Stimulated activated CD8-positive, alpha-beta memory T cell treated with anti-CD3 and anti-CD28 coated beads, Interleukin-7, amount 100 ng/mL, for 4 hours (primary cell): ENCODE data around the gene HIVEP1.

ENCODE experiments used
- DNase-seq, 2 donors: peaks; one replicate each; pipeline ENCODE4 v3.0.0-alpha.2; 2020; ENCODE audit warnings: low read depth in 2 of 2

The HIVEP1 gene

DNA sequence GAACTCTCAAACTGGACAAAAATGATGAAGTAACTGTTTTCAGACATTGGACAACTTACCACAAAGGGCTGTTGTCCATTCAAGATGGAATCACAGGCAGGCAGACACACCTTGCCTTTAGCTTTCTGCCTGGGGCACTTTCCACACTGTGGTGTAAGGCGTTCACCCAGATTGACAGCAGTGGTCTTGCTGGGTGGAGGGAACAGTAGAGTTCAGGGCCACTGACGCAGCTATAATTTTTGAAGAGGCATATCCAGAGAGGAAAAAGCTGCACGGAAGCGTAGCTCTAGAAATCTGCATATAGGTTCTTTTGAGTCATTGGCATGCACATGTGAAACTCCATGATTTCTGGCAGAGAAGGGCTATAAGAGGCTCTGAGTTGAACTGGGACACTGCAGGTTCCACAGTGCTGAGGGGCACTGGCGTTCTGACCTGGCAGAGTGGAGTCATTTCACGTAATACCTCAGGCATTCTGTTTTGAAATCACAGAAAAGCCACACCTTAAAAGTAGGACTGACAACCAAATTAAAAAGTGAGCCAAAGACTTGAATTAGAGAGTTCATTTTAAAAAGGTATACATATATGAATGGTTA lies 173.1 kb downstream of the HIVEP1 start:
- no peak for DNase-seq

DNA sequence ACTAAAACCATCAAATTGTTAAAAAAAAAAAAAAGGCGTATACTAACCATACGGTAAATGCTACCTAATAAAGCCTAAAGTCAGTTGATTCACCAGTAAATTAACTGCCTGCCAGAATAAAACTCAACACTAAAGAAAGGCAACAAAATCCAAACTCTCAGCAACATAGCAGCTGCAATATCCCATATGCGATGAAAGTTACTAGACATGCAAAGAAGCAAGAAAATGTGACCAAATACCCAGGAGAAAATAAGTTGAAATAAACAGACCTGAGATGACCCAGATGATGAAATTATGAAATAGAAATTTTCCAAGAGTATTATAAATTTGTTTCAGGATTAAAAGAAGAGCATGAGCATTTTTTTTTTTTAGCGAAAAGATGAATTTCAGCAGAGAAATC lies 174.4 kb downstream of the HIVEP1 start:
- DNase-seq = no peak

GRCh38 chr6:12189150-12189549 lies 177.0 kb downstream of the HIVEP1 start:
- DNase-seq = no peak

- DNase-seq = no peak
These were observed 177.5 kb downstream of the HIVEP1 start for GRCh38 chr6:12189661-12190060.

- no peak for DNase-seq
These were observed 178.1 kb downstream of the HIVEP1 start for GRCh38 chr6:12190252-12190651.

GRCh38 chr6:12196326-12196936 lies 184.3 kb downstream of the HIVEP1 start:
- DNase-seq = no peak

DNA sequence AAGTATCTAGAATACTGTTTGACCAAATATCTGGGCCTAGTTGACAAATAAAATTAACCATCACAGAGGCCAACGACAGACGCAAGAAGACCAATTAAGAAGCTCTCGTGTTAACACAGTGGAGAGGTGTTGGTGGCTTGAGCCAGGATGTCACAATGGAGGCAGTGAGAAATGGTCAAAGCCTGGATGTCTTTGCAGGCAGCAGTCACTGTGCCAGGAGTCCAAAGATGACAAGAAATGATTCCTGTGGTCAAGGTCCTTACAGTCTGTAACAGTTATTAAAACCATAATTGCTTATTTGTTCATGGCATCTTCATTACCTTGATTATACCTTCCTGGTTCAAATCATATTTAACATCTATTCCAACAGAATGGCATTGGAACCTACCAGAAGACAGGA lies 186.7 kb downstream of the HIVEP1 start:
- DNase-seq = no peak

GRCh38 chr6:12200015-12200564 lies 188.0 kb downstream of the HIVEP1 start:
- no peak for DNase-seq

DNA sequence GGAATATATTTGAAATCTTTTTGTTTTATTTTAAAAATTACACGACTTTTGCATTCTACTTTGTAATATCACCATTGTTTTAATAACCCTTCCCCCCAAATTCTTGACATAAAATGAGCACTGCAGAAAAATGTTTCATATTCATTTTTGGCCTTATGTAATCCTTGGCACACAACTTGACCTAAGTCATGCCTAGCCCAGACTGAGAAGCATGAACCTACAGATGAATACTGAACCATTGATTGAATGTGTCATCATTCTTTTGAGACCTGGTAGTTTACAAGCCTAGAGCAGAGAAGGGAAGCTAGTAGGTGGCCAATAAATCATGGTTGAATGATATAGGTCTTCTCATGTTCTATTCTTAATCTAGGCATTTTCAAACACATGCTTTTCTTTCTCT lies 188.6 kb downstream of the HIVEP1 start:
- no peak for DNase-seq

DNA sequence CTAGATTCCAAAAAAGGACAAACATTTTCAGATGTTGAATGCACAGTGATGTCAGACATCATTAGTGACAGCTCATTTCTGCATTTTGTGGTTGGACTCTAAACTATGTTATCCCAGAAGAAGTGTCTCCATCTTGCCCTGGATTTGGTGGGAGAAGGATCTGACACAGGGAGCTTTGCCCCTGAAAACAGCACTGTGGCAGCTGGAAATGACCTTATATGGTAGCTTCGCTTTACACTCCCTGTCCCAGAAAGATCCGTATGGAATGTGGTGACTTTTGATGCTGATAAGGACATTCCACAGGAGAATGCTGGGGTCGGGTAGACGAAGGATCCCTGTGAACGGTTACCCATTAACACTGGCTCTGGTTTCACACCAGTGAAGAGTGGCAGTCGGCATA lies 190.9 kb downstream of the HIVEP1 start:
- DNase-seq = no peak

DNA sequence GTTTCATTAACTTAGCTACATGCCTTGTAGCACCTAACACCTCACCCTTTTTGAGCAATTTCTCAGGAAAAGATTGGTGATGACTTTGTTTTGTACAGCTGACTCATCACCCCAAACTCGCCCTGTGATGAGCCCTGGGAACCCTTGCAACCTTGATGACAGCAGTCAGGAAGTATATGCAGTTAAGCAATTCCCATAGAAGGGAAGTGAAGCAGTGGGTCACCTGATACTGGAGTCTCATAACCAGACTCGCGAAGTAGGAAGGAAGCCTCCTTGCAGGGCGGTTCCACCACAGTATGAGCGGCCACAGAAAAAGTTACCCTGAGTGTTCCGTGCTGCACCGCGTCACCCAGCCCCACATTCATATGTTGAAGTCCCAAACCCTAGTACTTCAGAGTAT lies 196.1 kb downstream of the HIVEP1 start:
- DNase-seq = peak in 1 of 2 donors; percentile 1

GRCh38 chr6:12208673-12209072 lies 196.6 kb downstream of the HIVEP1 start:
- no peak for DNase-seq
